Measurements from ENCODE around the gene EVC. TPM values are rescaled to one million over a fixed set of nuclear protein-coding genes. Genes with fewer than 3 reads are reported as not detected.
"Not testable (repeated sequence)": the region's sequence is repeated elsewhere in the genome, so short reads cannot be mapped to it uniquely, and the experiment has no call there.

The EVC gene
- total RNA-seq, 1 experiment from 2014 or later = not detected

- no peak for DNase-seq (ENCODE audit: low spot score)
Observed at GRCh38 chr4:5708449-5709206, 2.4 kb upstream of the EVC start, which contains the start of gene EVC2. EVC2 (minus strand) TSS chr4:5708559; CDS start chr4:5708513, 46 bp downstream.

DNA sequence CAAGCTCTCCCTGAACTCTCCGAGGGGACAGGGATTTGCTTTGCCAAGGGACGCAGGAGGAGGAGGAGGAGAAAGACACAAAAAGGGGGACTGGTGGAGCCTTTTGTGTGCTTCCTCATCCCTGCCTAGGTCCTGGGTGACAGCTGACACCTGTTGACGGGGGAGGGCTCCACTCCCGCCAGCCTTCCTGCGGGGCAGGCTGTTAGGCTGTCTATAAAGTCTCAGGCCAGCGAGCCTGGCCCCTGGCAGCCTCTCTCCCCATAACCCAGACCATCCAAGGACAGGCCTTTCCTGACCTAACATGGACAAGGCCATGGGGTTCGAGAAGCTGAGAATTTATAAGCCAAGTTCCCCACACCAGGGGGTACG is 1.8 kb upstream of the EVC start:
- DNase-seq (ENCODE audit: low spot score) = no peak

GRCh38 chr4:5710065-5710960 is 688 bp upstream of the EVC start:
- no peak for DNase-seq (ENCODE audit: low spot score)

GRCh38 chr4:5711479-5712184 is 631 bp downstream of the EVC start:
- DNase-seq (ENCODE audit: low spot score) = no peak

GRCh38 chr4:5712517-5712916 is 1.5 kb downstream of the EVC start:
- no peak for DNase-seq (ENCODE audit: low spot score)

DNA sequence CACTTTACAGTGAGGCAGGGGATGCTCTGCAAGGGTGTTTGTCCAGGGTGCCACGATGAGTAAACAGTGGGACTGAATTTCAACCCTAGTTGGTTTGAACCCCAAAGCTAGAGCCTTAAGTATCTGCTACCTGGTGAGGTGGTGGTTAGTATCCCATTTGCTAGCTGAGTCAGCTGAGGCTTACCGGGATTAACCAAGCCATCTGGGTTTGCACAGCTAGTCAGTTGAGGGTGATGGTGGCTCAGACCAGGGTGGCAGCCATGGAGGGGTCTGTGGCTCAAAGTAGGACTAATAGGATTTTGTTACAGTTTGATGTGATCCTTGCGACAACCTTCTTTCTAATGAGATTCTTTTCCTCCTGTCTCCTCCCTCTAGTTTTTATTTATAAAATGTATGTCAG is 1.9 kb downstream of the EVC start:
- no peak for DNase-seq (ENCODE audit: low spot score)

- no peak for DNase-seq (ENCODE audit: low spot score)
Observed at GRCh38 chr4:5713861-5714260, 2.9 kb downstream of the EVC start.

GRCh38 chr4:5715357-5715756 is 4.4 kb downstream of the EVC start:
- DNase-seq (ENCODE audit: low spot score) = no peak

- DNase-seq (ENCODE audit: low spot score) = no peak
Observed at GRCh38 chr4:5716391-5716790, 5.4 kb downstream of the EVC start.

- DNase-seq (ENCODE audit: low spot score) = no peak
Observed at GRCh38 chr4:5717449-5718158, 6.6 kb downstream of the EVC start.

- no peak for DNase-seq (ENCODE audit: low spot score)
Observed at GRCh38 chr4:5718411-5718810, 7.4 kb downstream of the EVC start.

DNA sequence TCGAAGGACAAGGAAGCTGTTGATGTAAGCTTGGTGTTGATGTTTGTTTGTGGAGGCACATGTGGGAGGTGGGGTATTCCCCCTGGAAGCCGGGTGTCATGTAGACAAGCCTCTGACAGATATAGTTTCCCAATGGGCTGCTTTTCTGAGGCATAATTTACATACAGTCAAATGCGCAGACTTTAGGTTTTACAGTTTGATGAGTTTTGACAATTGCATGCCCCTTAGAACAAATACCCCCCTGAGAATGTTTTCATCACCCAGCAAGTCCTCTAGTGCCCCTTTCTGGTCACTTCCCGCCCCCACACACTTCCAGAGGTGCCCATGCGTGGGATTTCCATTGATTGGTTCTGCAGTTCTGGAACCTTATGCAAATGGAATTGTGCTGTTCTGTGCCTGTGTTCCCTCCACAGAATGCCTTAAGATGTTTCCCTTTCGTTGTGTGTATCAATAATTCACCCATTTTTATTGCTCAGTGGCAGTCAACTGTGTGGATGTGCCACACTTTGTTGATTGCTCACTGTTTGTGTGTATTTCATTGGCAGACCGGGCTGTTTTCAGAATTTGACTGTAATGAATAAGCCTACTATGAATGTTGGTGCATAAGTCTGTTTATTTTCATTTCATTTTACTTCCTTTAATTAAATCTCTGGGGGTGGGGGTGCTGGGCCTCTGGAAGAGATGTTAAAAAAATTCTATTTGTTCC is 8.5 kb downstream of the EVC start:
- no peak for DNase-seq (ENCODE audit: low spot score)

GRCh38 chr4:5720157-5720850 is 9.3 kb downstream of the EVC start:
- no peak for DNase-seq (ENCODE audit: low spot score)

DNA sequence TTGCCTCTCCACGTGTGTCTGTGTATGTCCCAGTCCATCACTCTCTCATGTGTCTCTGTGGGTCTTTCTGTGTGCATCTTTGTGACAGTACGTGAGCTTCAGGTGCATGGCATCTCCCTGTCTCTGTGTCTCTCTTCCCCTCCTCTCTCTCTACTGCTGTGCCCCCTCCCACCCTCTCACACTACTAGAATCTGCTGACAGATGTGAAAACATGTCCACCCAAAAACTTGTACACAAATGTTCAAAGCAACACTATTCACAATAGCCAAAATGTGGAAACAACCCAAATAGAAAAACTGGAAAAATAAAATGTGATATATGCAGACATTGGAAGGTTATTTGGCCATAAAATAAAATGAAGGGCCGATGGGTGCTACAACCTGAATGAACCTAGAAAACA is 10.0 kb downstream of the EVC start:
- DNase-seq (ENCODE audit: low spot score) = no peak

DNA sequence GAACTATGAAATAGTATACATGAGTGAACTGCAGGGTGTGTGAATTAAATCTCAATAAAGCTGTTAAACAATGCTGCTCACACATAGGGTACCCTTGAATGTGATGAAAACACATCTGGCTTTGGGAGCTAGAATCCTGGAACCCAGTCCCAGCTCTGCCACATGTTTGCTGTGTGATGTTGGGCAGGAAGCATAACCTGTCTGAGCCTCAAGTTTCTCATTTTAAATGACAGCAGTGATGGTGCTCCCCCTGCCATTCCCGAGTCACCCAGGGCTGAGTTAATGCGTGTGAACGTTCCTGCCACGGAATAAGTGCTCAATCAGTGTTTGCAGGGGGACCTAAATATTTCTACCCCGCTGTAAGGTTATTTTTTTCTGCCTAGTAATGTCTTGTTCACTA is 10.9 kb downstream of the EVC start:
- DNase-seq (ENCODE audit: low spot score) = no peak

DNA sequence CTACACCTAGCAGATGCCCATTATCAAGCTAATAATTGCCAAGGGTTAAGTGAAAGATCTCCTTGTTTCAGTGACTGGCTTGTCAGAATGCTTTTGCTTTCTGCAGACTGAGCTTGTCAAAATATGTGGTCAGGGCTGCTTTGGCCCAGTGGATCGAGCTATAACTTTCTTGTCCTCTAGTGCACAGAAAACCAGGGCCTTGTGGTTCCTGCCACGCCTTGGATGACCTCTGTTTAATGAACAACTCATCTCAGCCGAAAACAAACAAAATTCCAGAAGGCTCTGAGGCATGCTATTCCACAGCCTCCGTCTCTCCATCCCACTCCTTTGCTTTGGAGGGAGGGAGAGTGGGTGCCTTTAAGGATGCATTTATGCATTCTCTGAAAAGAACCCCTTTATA is 11.3 kb downstream of the EVC start:
- no peak for DNase-seq (ENCODE audit: low spot score)

DNA sequence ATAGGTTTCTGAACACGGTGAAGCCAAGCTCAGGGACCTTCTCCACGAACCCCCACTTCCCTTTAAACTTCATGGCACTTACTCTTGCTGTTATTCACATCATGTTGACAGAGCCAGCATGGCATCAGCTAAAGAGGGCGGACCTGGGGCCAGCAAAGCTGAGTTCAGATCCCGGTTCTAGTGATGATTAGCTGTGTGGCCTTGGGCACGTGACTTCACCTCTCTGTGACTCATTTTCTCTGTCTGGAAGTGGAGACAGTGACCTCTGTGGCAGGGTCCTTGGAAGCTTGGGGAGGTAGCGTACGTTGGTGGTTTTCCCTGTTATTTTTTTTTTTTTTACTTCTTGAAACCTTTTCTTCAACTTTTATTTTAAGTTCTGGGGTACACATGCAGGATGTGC is 13.4 kb downstream of the EVC start:
- no peak for DNase-seq (ENCODE audit: low spot score)

DNA sequence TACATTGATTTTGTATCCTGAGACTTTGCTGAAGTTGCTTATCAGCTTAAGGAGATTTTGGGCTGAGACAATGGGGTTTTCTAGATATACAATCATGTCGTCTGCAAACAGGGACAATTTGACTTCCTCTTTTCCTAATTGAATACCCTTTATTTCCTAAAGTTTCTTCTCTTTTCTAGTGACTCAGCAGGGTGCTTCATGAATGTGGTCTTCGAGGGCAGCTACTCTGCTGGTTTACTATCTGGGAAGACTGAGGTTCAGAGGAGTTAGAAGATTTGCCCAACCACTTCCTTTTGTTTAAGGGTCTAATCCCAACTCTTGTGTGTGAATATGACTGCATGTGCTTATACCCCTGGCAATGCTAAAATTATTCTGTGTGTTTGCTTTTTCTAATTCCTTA is 17.4 kb downstream of the EVC start:
- DNase-seq (ENCODE audit: low spot score) = not testable (repeated sequence)

DNA sequence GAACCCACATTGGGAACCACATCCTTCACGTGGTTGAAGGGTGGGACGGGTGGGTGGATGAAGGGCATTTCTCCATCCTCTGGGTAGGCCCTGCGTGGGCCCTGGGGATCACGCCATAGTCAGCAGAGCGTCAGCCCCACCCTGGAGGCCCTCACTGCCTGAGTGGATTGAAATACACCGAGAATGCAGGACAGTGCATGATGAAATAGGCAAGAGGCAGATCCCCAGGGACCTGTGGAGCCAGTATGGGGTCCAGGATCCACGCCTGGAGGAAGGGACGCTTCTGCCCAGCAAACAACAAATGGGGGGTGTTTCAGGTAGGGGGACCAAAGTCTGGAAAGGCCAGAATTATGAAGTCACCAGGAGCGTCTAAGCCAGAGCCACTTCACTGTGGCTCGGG is 19.4 kb downstream of the EVC start:
- DNase-seq (ENCODE audit: low spot score) = no peak
